ENCODE results near the gene CEP112.

DNA sequence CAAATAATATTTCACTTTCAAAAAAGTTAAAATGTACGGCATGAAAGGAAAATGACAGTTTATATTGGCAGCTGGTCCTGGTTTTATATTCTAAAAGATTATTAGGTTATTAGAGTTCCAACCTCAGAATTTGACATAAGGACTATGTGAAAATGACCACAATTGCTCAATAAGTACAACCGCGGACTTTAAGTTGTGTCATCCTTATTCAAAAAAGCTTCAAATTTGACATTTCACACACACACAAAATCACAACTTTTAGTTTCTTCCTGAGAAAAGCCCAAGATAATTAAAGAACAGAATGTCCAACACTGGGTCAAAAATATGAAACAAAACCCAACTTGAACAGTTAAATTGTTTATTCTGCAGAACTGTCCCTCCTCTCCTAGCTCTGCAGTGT lies 497.3 kb downstream of the CEP112 start:
- TF ChIP-seq BRCA1 (IDR thresholded peaks at IDR 0.05) = no peak
- TF ChIP-seq BRCA1 (CRISPR knock-in tag; IDR thresholded peaks at IDR 0.05) = no peak
- no peak for TF ChIP-seq POLR2A (conservative IDR thresholded peaks at IDR 0.05)
- TF ChIP-seq, protein P1, sequence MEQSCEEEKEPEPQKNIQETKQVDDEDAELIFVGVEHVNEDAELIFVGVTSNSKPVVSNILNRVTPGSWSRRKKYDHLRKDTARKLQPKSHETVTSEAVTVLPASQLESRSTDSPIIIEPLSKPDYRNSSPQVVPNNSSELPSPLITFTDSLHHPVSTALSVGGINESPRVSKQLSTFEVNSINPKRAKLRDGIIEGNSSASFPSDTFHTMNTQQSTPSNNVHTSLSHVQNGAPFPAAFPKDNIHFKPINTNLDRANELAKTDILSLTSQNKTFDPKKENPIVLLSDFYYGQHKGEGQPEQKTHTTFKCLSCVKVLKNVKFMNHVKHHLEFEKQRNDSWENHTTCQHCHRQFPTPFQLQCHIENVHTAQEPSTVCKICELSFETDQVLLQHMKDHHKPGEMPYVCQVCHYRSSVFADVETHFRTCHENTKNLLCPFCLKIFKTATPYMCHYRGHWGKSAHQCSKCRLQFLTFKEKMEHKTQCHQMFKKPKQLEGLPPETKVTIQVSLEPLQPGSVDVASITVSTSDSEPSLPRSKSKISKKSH (CRISPR knock-in tag; IDR thresholded peaks at IDR 0.05) = no peak
- no peak for TF ChIP-seq AFF4 (CRISPR knock-in tag; IDR thresholded peaks at IDR 0.05)
- TF ChIP-seq LEF1 (IDR thresholded peaks at IDR 0.05) = no peak
- TF ChIP-seq FOSL1 (tag; conservative IDR thresholded peaks at IDR 0.05) = no peak
- TF ChIP-seq, protein P2, sequence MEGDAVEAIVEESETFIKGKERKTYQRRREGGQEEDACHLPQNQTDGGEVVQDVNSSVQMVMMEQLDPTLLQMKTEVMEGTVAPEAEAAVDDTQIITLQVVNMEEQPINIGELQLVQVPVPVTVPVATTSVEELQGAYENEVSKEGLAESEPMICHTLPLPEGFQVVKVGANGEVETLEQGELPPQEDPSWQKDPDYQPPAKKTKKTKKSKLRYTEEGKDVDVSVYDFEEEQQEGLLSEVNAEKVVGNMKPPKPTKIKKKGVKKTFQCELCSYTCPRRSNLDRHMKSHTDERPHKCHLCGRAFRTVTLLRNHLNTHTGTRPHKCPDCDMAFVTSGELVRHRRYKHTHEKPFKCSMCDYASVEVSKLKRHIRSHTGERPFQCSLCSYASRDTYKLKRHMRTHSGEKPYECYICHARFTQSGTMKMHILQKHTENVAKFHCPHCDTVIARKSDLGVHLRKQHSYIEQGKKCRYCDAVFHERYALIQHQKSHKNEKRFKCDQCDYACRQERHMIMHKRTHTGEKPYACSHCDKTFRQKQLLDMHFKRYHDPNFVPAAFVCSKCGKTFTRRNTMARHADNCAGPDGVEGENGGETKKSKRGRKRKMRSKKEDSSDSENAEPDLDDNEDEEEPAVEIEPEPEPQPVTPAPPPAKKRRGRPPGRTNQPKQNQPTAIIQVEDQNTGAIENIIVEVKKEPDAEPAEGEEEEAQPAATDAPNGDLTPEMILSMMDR (IDR thresholded peaks at IDR 0.05 in 2 of 3, conservative IDR thresholded peaks at IDR 0.05 in 1 of 3; ENCODE audit: insufficient read depth in 2 of 3, low read depth in 1 of 3, low read length in 3 of 3) = no peak
